ENCODE measurements around the gene ZFYVE9. TPM values are rescaled to one million over a fixed set of nuclear protein-coding genes. Genes with fewer than 3 reads are reported as not detected.
A peak's percentile ranks its signal among the peaks of the same experiment; 100 is the strongest.

Gene ZFYVE9
- total RNA-seq, 2 donors from 2014 or later = 15.5 to 16.1 TPM

GRCh38 chr1:52229494-52229893, 87.6 kb downstream of the ZFYVE9 start:
- DNase-seq = no peak
- intact Hi-C loops (cut with DNase I) = no loop called here
- no peak for ATAC-seq

GRCh38 chr1:52233463-52233862, 91.6 kb downstream of the ZFYVE9 start:
- intact Hi-C loops (cut with DNase I) = no loop called here
- DNase-seq (no peak), ATAC-seq (no peak)

- intact Hi-C loops (cut with DNase I) = no loop called here
- no peak for DNase-seq
- ATAC-seq = no peak
Observed at GRCh38 chr1:52234014-52234413, 92.1 kb downstream of the ZFYVE9 start.

GRCh38 chr1:52234708-52235107, 92.8 kb downstream of the ZFYVE9 start:
- intact Hi-C loops (cut with DNase I) = no loop called here
- DNase-seq = no peak
- ATAC-seq = no peak

GRCh38 chr1:52235646-52236045, 93.8 kb downstream of the ZFYVE9 start:
- DNase-seq = no peak
- no peak for ATAC-seq
- intact Hi-C loops (cut with DNase I) = no loop called here

GRCh38 chr1:52237430-52237829, 95.5 kb downstream of the ZFYVE9 start:
- intact Hi-C loops (cut with DNase I) = no loop called here
- DNase-seq (no peak), ATAC-seq (no peak)

- intact Hi-C loops (cut with DNase I) = no loop called here
- peak in 1 of 2 donors; percentile 44 for ATAC-seq
- no peak for DNase-seq
Observed at GRCh38 chr1:52238474-52238873, 96.6 kb downstream of the ZFYVE9 start.

GRCh38 chr1:52238887-52239707, 97.2 kb downstream of the ZFYVE9 start:
- ATAC-seq = no peak
- intact Hi-C loops (cut with DNase I) = no loop called here
- no peak for DNase-seq

- intact Hi-C loops (cut with DNase I) = no loop called here
- ATAC-seq (no peak), DNase-seq (no peak)
Observed at GRCh38 chr1:52239708-52240001, 97.8 kb downstream of the ZFYVE9 start.

- intact Hi-C loops (cut with DNase I) = no loop called here
- no peak for ATAC-seq
- DNase-seq = no peak
Observed at GRCh38 chr1:52240592-52241210, 98.8 kb downstream of the ZFYVE9 start.

- intact Hi-C loops (cut with DNase I) = no loop called here
- ATAC-seq = no peak
- no peak for DNase-seq
Observed at GRCh38 chr1:52243221-52243987, 101.5 kb downstream of the ZFYVE9 start.

- DNase-seq (no peak), ATAC-seq (no peak)
Observed at GRCh38 chr1:52249831-52250230, 107.9 kb downstream of the ZFYVE9 start.

GRCh38 chr1:52253421-52253820, 111.5 kb downstream of the ZFYVE9 start:
- DNase-seq (no peak), ATAC-seq (no peak)
- intact Hi-C loops (cut with DNase I) = no loop called here

More at GRCh38 chr1:52249831-52250230, 107.9 kb downstream of the ZFYVE9 start:
- intact Hi-C loops (cut with DNase I) = no loop called here

GRCh38 chr1:52259886-52260285, 118.0 kb downstream of the ZFYVE9 start:
- intact Hi-C loops (cut with DNase I) = no loop called here
- DNase-seq = no peak

GRCh38 chr1:52263153-52263910, 121.4 kb downstream of the ZFYVE9 start:
- intact Hi-C loops (cut with DNase I) = no loop called here
- no peak for ATAC-seq
- DNase-seq = no peak

More at GRCh38 chr1:52259886-52260285, 118.0 kb downstream of the ZFYVE9 start:
- ATAC-seq = no peak

- intact Hi-C loops (cut with DNase I) = no loop called here
Observed at GRCh38 chr1:52264530-52265115, 122.7 kb downstream of the ZFYVE9 start.

GRCh38 chr1:52266507-52266906, 124.6 kb downstream of the ZFYVE9 start:
- DNase-seq (no peak), ATAC-seq (no peak)
- intact Hi-C loops (cut with DNase I) = no loop called here

More at GRCh38 chr1:52264530-52265115, 122.7 kb downstream of the ZFYVE9 start:
- DNase-seq (no peak), ATAC-seq (peak in 1 of 2 donors; percentile 81)

GRCh38 chr1:52268372-52268771, 126.5 kb downstream of the ZFYVE9 start:
- ATAC-seq (no peak), DNase-seq (no peak)
- intact Hi-C loops (cut with DNase I) = no loop called here

- intact Hi-C loops (cut with DNase I) = no loop called here
- DNase-seq (no peak), ATAC-seq (no peak)
Observed at GRCh38 chr1:52281518-52281917, 139.6 kb downstream of the ZFYVE9 start.
